B cell (primary cell): ENCODE measurements around the gene RAB11FIP3. TPM values are rescaled to one million over a fixed set of nuclear protein-coding genes. Genes with fewer than 3 reads are reported as not detected.

Experiments used
- ATAC-seq: fragments of 200-7000 bp; cut with Tn5 transposase; one replicate; pipeline ENCODE4 v1.10.0; 2021; ENCODE audit warnings: low read depth, mild to moderate bottlenecking, moderate number of reproducible peaks, moderate library complexity
- CTCF ChIA-PET: fragments of 350-600 bp; sonication (Branson Sonifier 250); formaldehyde crosslinking; loops from one replicate; lab custom pipeline; 2021; ENCODE audit warnings: antibody characterized with exemption, inconsistent platforms; lab: Charles Lee
- POLR2A ChIA-PET: fragments of 350-600 bp; sonication (Branson Sonifier 250); formaldehyde crosslinking; loops from one replicate; lab custom pipeline; 2021; ENCODE audit warnings: antibody characterized with exemption; lab: Charles Lee
- DNase-seq: peaks from one replicate; pipeline ENCODE4 v3.0.0; 2013
- H2AFZ ChIP-seq: 2 replicates; pipeline ENCODE4 v1.6.1; 2012; ENCODE audit warnings: mild to moderate bottlenecking, low read depth, low read length; ENCODE audit not compliant: insufficient read depth, poor library complexity, severe bottlenecking
- H3K27ac ChIP-seq, 2 donors: 1 replicate in 1 of 2; 2 replicates in 1 of 2; pipeline ENCODE4 v1.5.1; 2012 to 2013; ENCODE audit warnings: low read length in 2 of 2, mild to moderate bottlenecking in 2 of 2, moderate library complexity in 1 of 2
- H3K27me3 ChIP-seq, 4 experiments: fragments of 200-600 bp in 1 of 4; sonication (generic) in 1 of 4; replicated peaks in 1 of 4; 1 replicate in 2 of 4; 2 replicates in 2 of 4; pipeline versions ENCODE4 v1.6.1 to v1.7.0; 2013 to 2016; ENCODE audit warnings: low read length in 3 of 4, mild to moderate bottlenecking in 2 of 4, mixed read lengths in 1 of 4, moderate library complexity in 1 of 4; ENCODE audit not compliant: insufficient read depth in 4 of 4, control insufficient read depth in 3 of 4; ENCODE audit errors: control extremely low read depth in 1 of 4
- H3K36me3 ChIP-seq, 2 experiments: replicated peaks in 1 of 2; 1 replicate in 1 of 2; 2 replicates in 1 of 2; pipeline versions ENCODE4 v1.6.1 to v1.7.1; 2013; ENCODE audit warnings: low read length in 1 of 2; ENCODE audit not compliant: insufficient read depth in 2 of 2, control insufficient read depth in 1 of 2; ENCODE audit errors: control extremely low read depth in 1 of 2, extremely low read depth in 1 of 2
- H3K4me1 ChIP-seq, 2 donors: fragments of 200-600 bp in 1 of 2; sonication (generic) in 1 of 2; 1 replicate in 1 of 2; 2 replicates in 1 of 2; pipeline versions ENCODE4 v1.5.1 to v1.6.1; 2013 to 2017; ENCODE audit warnings: low read length in 2 of 2; ENCODE audit not compliant: control insufficient read depth in 2 of 2, insufficient read depth in 2 of 2
- H3K4me2 ChIP-seq: replicated peaks from 2 replicates; pipeline ENCODE3; 2012; ENCODE audit warnings: mild to moderate bottlenecking, low read depth, low read length; ENCODE audit not compliant: poor library complexity, severe bottlenecking
- H3K4me3 ChIP-seq, 5 experiments: fragments of 200-600 bp in 1 of 5; sonication (generic) in 1 of 5; 1 replicate in 3 of 5; 2 replicates in 2 of 5; pipeline versions ENCODE4 v1.5.1 to v1.7.0; 2011 to 2016; ENCODE audit warnings: low read length in 4 of 5, mild to moderate bottlenecking in 4 of 5, low read depth in 2 of 5, control low read depth in 1 of 5, moderate library complexity in 1 of 5; ENCODE audit not compliant: insufficient read depth in 1 of 5; ENCODE audit errors: control extremely low read depth in 1 of 5, extremely low read depth in 1 of 5
- H3K79me2 ChIP-seq: fragments of 200-600 bp; sonication (generic); one replicate; pipeline ENCODE4 v1.6.0; 2016; ENCODE audit warnings: low read length; ENCODE audit not compliant: control insufficient read depth, insufficient read depth
- H3K9ac ChIP-seq: fragments of 200-600 bp; sonication (generic); 2 replicates; pipeline ENCODE4 v1.6.1; 2017; ENCODE audit warnings: mild to moderate bottlenecking, low read length, moderate library complexity
- H3K9me3 ChIP-seq, 3 donors: one replicate each; pipeline versions ENCODE4 v1.6.1 to v1.7.1; 2013; ENCODE audit warnings: low read length in 2 of 3; ENCODE audit not compliant: control insufficient read depth in 2 of 3, insufficient read depth in 1 of 3; ENCODE audit errors: control extremely low read depth in 1 of 3
- H4K20me1 ChIP-seq: 2 replicates; pipeline ENCODE4 v1.6.0; 2012; ENCODE audit warnings: mild to moderate bottlenecking, low read length; ENCODE audit not compliant: insufficient read depth, control insufficient read depth, poor library complexity, severe bottlenecking
- H3K27ac Mint-ChIP-seq: one replicate; pipeline ENCODE4 v1.8.0; 2021; ENCODE audit warnings: mixed read lengths
- H3K27me3 Mint-ChIP-seq: one replicate; pipeline ENCODE4 v1.8.0; 2021; ENCODE audit warnings: mixed read lengths
- H3K4me1 Mint-ChIP-seq: one replicate; pipeline ENCODE4 v1.8.0; 2021; ENCODE audit warnings: mixed read lengths
- H3K4me3 Mint-ChIP-seq: one replicate; pipeline ENCODE4 v1.8.0; 2021; ENCODE audit warnings: mixed read lengths
- H3K9me3 Mint-ChIP-seq: one replicate; pipeline ENCODE4 v1.8.0; 2022; ENCODE audit warnings: mixed read lengths; ENCODE audit not compliant: insufficient read depth
- EZH2 ChIP-seq: IDR thresholded peaks from 2 replicates; pipeline ENCODE4 v1.6.1; 2012; ENCODE audit warnings: borderline replicate concordance, low read depth, mild to moderate bottlenecking, moderate library complexity, low read length; ENCODE audit not compliant: insufficient read depth, poor library complexity, severe bottlenecking
- WGBS: methylation state at CpG from one replicate; pipeline ENCODE4 v1.1.5; 2013; ENCODE audit warnings: missing lambda C conversion rate; ENCODE audit not compliant: insufficient coverage; 5-methylcytosine and 5-hydroxymethylcytosine counted together
- intact Hi-C: fragments of 100-400 bp; cut with micrococcal nuclease; formaldehyde crosslinking; loops from one replicate; pipeline ENCODE4 v1.10.0; 2022
- polyA plus RNA-seq: library from polyadenylated mRNA; depleted of rRNA; stranded (reverse); fragments of >200 nt; gene quantifications from 2 replicates; pipeline ENCODE4 v1.2.3, GENCODE V29; 2012
- total RNA-seq, 2 donors: library from RNA; stranded (reverse); fragments of 120-200 nt in 1 of 2; gene quantifications; 1 replicate in 1 of 2; 2 replicates in 1 of 2; pipeline versions ENCODE4 v1.2.3 to v1.2.4, GENCODE V29; 2013 to 2022
- TF ChIP-seq, protein P1 (sequence below): fragments of 200-600 bp; IDR thresholded peaks from one replicate; pipeline ENCODE4 v1.8.0; 2022; ENCODE audit warnings: antibody characterized with exemption, mild to moderate bottlenecking

The RAB11FIP3 gene
- total and polyA plus RNA-seq, 2 donors (not counting 1 experiment from before 2014, with no cell fraction given): 24.3 to 57.2 TPM

DNA sequence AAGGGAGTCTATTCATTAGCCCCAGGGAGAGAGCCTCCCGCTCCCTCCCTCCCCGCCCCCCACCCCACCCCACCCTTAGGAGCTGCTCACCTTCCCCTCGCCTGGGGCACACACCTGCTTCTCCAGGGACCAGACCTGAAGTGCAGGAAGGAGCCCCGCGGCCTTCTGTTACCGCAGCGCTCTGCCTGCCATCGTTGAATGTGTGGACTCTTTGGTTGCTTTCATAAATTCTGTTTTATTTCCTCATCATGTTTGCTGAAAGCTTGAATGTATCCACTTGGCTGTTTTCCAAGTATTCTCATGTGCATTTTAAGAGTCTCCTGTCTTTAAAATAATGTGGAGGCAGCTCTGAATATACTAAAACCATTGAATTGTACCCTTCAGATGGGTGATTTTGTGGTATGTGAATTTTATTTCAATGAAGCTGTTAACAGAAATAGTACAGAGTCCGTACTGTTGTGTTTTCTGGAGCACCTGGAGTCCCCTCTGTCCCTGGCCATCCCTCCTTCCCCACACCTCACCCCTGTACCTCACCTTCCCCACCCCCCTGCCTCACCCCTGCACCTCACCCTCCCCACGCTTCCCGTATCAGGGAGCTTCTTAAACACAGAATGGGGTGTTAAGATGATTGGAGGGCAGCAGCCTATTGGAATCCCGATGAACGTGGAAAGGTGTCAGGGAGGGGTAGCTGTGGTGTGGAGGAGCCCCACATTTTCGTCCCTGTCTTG, 25.5 kb downstream of the RAB11FIP3 start:
- H3K27ac Mint-ChIP-seq: no peak overlapping the region

DNA sequence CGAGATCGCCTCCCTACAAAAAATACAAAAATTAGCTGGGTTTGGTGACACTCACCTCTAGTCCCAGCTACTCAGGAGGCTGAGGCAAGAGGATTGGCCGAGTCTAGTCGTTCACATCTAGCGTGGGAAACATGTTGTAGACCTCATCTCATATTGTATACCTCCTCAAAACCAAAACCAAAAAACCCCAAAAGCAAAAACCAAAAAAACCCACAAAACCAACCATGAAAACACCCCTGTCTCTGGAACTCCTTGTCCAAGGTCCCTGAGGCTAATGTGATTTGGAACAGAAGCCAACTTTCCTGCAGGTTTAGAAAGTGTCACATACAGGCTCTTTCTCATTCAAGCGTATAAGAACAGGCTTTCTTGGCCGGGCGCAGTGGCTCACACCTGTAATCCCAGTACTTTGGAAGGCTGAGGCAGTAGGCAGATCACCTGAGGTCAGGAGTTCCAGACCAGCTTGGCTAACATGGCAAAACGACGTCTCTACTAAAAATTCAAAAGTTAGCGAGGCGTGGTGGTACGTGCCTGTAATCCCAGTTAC, 29.0 kb downstream of the RAB11FIP3 start:
- Histone ChIP-seq H3K9ac (no peak overlapping the region), H3K9me3 (no peaks in the 10 kb centered on the region), H3K79me2 (no peaks in the 10 kb centered on the region), H3K36me3 (no peaks in the 10 kb centered on the region), H3K27me3 (no peaks in the 10 kb centered on the region), H3K4me2 (no peak overlapping the region), H3K4me1 (no peaks in the 10 kb centered on the region), H2AFZ (no peak overlapping the region), H3K27ac (no peak overlapping the region), H4K20me1 (no peaks in the 10 kb centered on the region), H3K4me3 (no peak overlapping the region)
- ATAC-seq (no peak), DNase-seq (no peak)
- CTCF ChIA-PET: no interaction called here
- intact Hi-C loops: no loop called here
- H3K4me3 Mint-ChIP-seq: no peak overlapping the region
- no peak for TF ChIP-seq EZH2
- TF ChIP-seq, protein P1, sequence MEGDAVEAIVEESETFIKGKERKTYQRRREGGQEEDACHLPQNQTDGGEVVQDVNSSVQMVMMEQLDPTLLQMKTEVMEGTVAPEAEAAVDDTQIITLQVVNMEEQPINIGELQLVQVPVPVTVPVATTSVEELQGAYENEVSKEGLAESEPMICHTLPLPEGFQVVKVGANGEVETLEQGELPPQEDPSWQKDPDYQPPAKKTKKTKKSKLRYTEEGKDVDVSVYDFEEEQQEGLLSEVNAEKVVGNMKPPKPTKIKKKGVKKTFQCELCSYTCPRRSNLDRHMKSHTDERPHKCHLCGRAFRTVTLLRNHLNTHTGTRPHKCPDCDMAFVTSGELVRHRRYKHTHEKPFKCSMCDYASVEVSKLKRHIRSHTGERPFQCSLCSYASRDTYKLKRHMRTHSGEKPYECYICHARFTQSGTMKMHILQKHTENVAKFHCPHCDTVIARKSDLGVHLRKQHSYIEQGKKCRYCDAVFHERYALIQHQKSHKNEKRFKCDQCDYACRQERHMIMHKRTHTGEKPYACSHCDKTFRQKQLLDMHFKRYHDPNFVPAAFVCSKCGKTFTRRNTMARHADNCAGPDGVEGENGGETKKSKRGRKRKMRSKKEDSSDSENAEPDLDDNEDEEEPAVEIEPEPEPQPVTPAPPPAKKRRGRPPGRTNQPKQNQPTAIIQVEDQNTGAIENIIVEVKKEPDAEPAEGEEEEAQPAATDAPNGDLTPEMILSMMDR: no peak
- H3K9me3 Mint-ChIP-seq: no peaks in the 10 kb centered on the region
- POLR2A ChIA-PET: interaction anchor here (0.5 kb wide), 1 partner anchor 12 kb away, joined by 3 read pairs; no protein-coding TSS in a partner anchor
- H3K4me1 Mint-ChIP-seq: peaks cover 8% of the 10 kb centered on the region
- no peak overlapping the region for H3K27ac Mint-ChIP-seq
- 96% methylated on average over 11 of the region's 13 CpGs for whole genome bisulfite sequencing
- H3K27me3 Mint-ChIP-seq: no peaks in the 10 kb centered on the region

More for the DNA sequence above, 25.5 kb downstream of the RAB11FIP3 start:
- Histone ChIP-seq H2AFZ (no peak overlapping the region), H3K9me3 (no peaks in the 10 kb centered on the region), H3K27me3 (no peaks in the 10 kb centered on the region), H3K9ac (no peak overlapping the region), H4K20me1 (peaks cover 8% of the 10 kb centered on the region), H3K4me2 (no peak overlapping the region), H3K79me2 (peaks cover 16% of the 10 kb centered on the region), H3K27ac (no peak overlapping the region), H3K4me3 (no peak overlapping the region), H3K4me1 (no peaks in the 10 kb centered on the region), H3K36me3 (peaks cover 0 to 2% of the 10 kb centered on the region in 2 experiments)
- WGBS: 86% methylated on average over 8 of the region's 14 CpGs
- H3K9me3 Mint-ChIP-seq: no peaks in the 10 kb centered on the region
- DNase-seq: no peak
- intact Hi-C loops: no loop called here
- ChIA-PET CTCF (no interaction called here), POLR2A (interaction anchor here (0.8 kb wide), 1 partner anchor 22 kb away, joined by 7 read pairs; no protein-coding TSS in a partner anchor)
- H3K4me1 Mint-ChIP-seq: peaks cover 10% of the 10 kb centered on the region
- no peak overlapping the region for H3K4me3 Mint-ChIP-seq
- no peaks in the 10 kb centered on the region for H3K27me3 Mint-ChIP-seq
- ATAC-seq: no peak
- TF ChIP-seq, protein P1: no peak
- no peak for TF ChIP-seq EZH2
